Fibroblast of skin of right biceps (primary cell): ENCODE measurements around the gene STARD13.
"Not testable (repeated sequence)": the region's sequence is repeated elsewhere in the genome, so short reads cannot be mapped to it uniquely, and the experiment has no call there.

Source experiments
- DNase-seq: peaks from one replicate; pipeline ENCODE4 v3.0.0-alpha.2; 2013

Gene STARD13

GRCh38 chr13:33168321-33168960 lies 117.1 kb downstream of the STARD13 start:
- DNase-seq: no peak

GRCh38 chr13:33167491-33167890 lies 118.1 kb downstream of the STARD13 start:
- no peak for DNase-seq

GRCh38 chr13:33165787-33166186 lies 119.8 kb downstream of the STARD13 start:
- DNase-seq: no peak

- no peak for DNase-seq
Measured at GRCh38 chr13:33164331-33164730, 121.2 kb downstream of the STARD13 start.

- DNase-seq: not testable (repeated sequence)
Measured at GRCh38 chr13:33162725-33163124, 122.8 kb downstream of the STARD13 start.

- no peak for DNase-seq
Measured at GRCh38 chr13:33158816-33159215, 126.7 kb downstream of the STARD13 start.

- DNase-seq: no peak
Measured at GRCh38 chr13:33158271-33158670, 127.3 kb downstream of the STARD13 start.

GRCh38 chr13:33154911-33155310 lies 130.6 kb downstream of the STARD13 start:
- DNase-seq: no peak

GRCh38 chr13:33153421-33154404 lies 131.8 kb downstream of the STARD13 start:
- peak; percentile 48 for DNase-seq

- no peak for DNase-seq
Measured at GRCh38 chr13:33152389-33152788, 133.2 kb downstream of the STARD13 start.

- no peak for DNase-seq
Measured at GRCh38 chr13:33150662-33151061, 134.9 kb downstream of the STARD13 start.

- peak; percentile 55 for DNase-seq
Measured at GRCh38 chr13:33150126-33150525, 135.4 kb downstream of the STARD13 start.

- no peak for DNase-seq
Measured at GRCh38 chr13:33147832-33148231, 137.7 kb downstream of the STARD13 start.

GRCh38 chr13:33146843-33147611 lies 138.5 kb downstream of the STARD13 start:
- DNase-seq: no peak

- no peak for DNase-seq
Measured at GRCh38 chr13:33145667-33146066, 139.9 kb downstream of the STARD13 start.

GRCh38 chr13:33144358-33144784 lies 141.2 kb downstream of the STARD13 start:
- DNase-seq: no peak

- no peak for DNase-seq
Measured at GRCh38 chr13:33139780-33140535, 145.6 kb downstream of the STARD13 start.

- no peak for DNase-seq
Measured at GRCh38 chr13:33139184-33139583, 146.4 kb downstream of the STARD13 start.

GRCh38 chr13:33138441-33138840 lies 147.1 kb downstream of the STARD13 start:
- no peak for DNase-seq

GRCh38 chr13:33137721-33138120 lies 147.8 kb downstream of the STARD13 start:
- DNase-seq: no peak

- DNase-seq: no peak
Measured at GRCh38 chr13:33135097-33135496, 150.5 kb downstream of the STARD13 start.

GRCh38 chr13:33134213-33134612 lies 151.3 kb downstream of the STARD13 start:
- DNase-seq: no peak
